H9 (cell line): ENCODE measurements around the gene DTD1. TPM values are rescaled to one million over a fixed set of nuclear protein-coding genes. Genes with fewer than 3 reads are reported as not detected.

ENCODE experiments used
- DNase-seq: peaks from one replicate; pipeline ENCODE4 v3.0.0-alpha.2; 2017
- H2AFZ ChIP-seq: one replicate; pipeline ENCODE4 v1.6.1; 2013; ENCODE audit warnings: mild to moderate bottlenecking, low read length, control low read depth, moderate library complexity
- H2AK5ac ChIP-seq: 2 replicates; pipeline ENCODE4 v1.6.1; 2013; ENCODE audit warnings: low read length, control low read depth, mixed read lengths; ENCODE audit not compliant: insufficient read length
- H2BK120ac ChIP-seq: one replicate; pipeline ENCODE4 v1.6.1; 2013; ENCODE audit warnings: low read depth, mild to moderate bottlenecking, low read length, control low read depth, inconsistent platforms; ENCODE audit not compliant: poor library complexity, severe bottlenecking
- H2BK12ac ChIP-seq: 2 replicates; pipeline ENCODE4 v1.6.1; 2013; ENCODE audit warnings: low read length, control low read depth, mixed read lengths, low read depth; ENCODE audit not compliant: insufficient read length
- H2BK15ac ChIP-seq: 2 replicates; pipeline ENCODE4 v1.6.1; 2013; ENCODE audit warnings: low read depth, low read length, control low read depth
- H2BK20ac ChIP-seq: one replicate; pipeline ENCODE4 v1.6.1; 2013; ENCODE audit warnings: low read depth, mild to moderate bottlenecking, low read length, control low read depth, inconsistent platforms; ENCODE audit not compliant: poor library complexity, severe bottlenecking
- H2BK5ac ChIP-seq: 2 replicates; pipeline ENCODE4 v1.6.1; 2013; ENCODE audit warnings: low read length, control low read depth, mixed read lengths; ENCODE audit not compliant: insufficient read length
- H3K14ac ChIP-seq: 2 replicates; pipeline ENCODE4 v1.6.1; 2013; ENCODE audit warnings: low read length, control low read depth; ENCODE audit not compliant: insufficient read depth
- H3K18ac ChIP-seq: 2 replicates; pipeline ENCODE4 v1.6.1; 2013; ENCODE audit warnings: low read depth, mild to moderate bottlenecking, mixed read lengths, low read length, control low read depth; ENCODE audit not compliant: insufficient read length
- H3K23ac ChIP-seq: 2 replicates; pipeline ENCODE4 v1.6.1; 2013; ENCODE audit warnings: low read length, control low read depth, mixed read lengths, low read depth; ENCODE audit not compliant: insufficient read length
- H3K23me2 ChIP-seq: 2 replicates; pipeline ENCODE4 v1.6.1; 2013; ENCODE audit warnings: low read depth, mild to moderate bottlenecking, mixed read lengths, low read length, control low read depth; ENCODE audit not compliant: insufficient read length, poor library complexity, severe bottlenecking
- H3K27ac ChIP-seq: 2 replicates; pipeline ENCODE4 v1.5.1; 2013; ENCODE audit warnings: low read length, control low read depth, mixed read lengths, low read depth; ENCODE audit not compliant: insufficient read length
- H3K27me3 ChIP-seq: 2 replicates; pipeline ENCODE4 v1.6.1; 2013; ENCODE audit warnings: low read length, control low read depth, inconsistent platforms; ENCODE audit not compliant: insufficient read depth
- H3K4ac ChIP-seq: 2 replicates; pipeline ENCODE4 v1.6.1; 2013; ENCODE audit warnings: low read depth, mild to moderate bottlenecking, control low read depth, inconsistent platforms, low read length, moderate library complexity
- H3K4me1 ChIP-seq: 2 replicates; pipeline ENCODE4 v1.6.1; 2013; ENCODE audit warnings: low read length, control low read depth, inconsistent platforms; ENCODE audit not compliant: insufficient read depth
- H3K4me2 ChIP-seq: 2 replicates; pipeline ENCODE4 v1.6.1; 2013; ENCODE audit warnings: low read length, control low read depth, mixed read lengths; ENCODE audit not compliant: insufficient read length, insufficient read depth
- H3K56ac ChIP-seq: 2 replicates; pipeline ENCODE4 v1.6.1; 2013; ENCODE audit warnings: low read depth, mild to moderate bottlenecking, mixed read lengths, low read length, control low read depth; ENCODE audit not compliant: insufficient read length
- H3K79me1 ChIP-seq: 2 replicates; pipeline ENCODE4 v1.6.1; 2013; ENCODE audit warnings: low read depth, mild to moderate bottlenecking, moderate library complexity, low read length, control low read depth, inconsistent platforms; ENCODE audit not compliant: insufficient read depth, poor library complexity, severe bottlenecking
- H3K79me2 ChIP-seq: 2 replicates; pipeline ENCODE4 v1.6.1; 2013; ENCODE audit warnings: low read length, control low read depth, inconsistent platforms; ENCODE audit not compliant: insufficient read depth
- H3K9ac ChIP-seq: 2 replicates; pipeline ENCODE4 v1.6.1; 2013; ENCODE audit warnings: low read length, control low read depth, mixed read lengths; ENCODE audit not compliant: insufficient read length; ENCODE audit errors: extremely low read depth
- H3K9me3 ChIP-seq: one replicate; pipeline ENCODE4 v1.6.1; 2013; ENCODE audit warnings: low read depth, low read length, inconsistent platforms; ENCODE audit not compliant: control insufficient read depth
- H3T11ph ChIP-seq: one replicate; pipeline ENCODE4 v1.6.1; 2013; ENCODE audit warnings: mild to moderate bottlenecking, low read length, control low read depth, inconsistent platforms
- H4K20me1 ChIP-seq: one replicate; pipeline ENCODE4 v1.6.1; 2013; ENCODE audit not compliant: control insufficient read depth, insufficient read length, insufficient read depth
- H4K5ac ChIP-seq: 2 replicates; pipeline ENCODE4 v1.6.1; 2013; ENCODE audit warnings: low read depth, mild to moderate bottlenecking, mixed read lengths, low read length, control low read depth; ENCODE audit not compliant: insufficient read length
- H4K8ac ChIP-seq: replicated peaks from 2 replicates; pipeline ENCODE4 v1.6.1; 2013; ENCODE audit warnings: low read length, control low read depth, mixed read lengths, low read depth; ENCODE audit not compliant: insufficient read length
- H4K91ac ChIP-seq: 2 replicates; pipeline ENCODE4 v1.6.1; 2013; ENCODE audit warnings: low read depth, mild to moderate bottlenecking, moderate library complexity, mixed read lengths, low read length, control low read depth; ENCODE audit not compliant: insufficient read length
- H3K27ac Mint-ChIP-seq, 3 experiments: 2 replicates in 2 of 3; 3 replicates in 1 of 3; pipeline ENCODE4 v1.8.0; 2020 to 2021; ENCODE audit warnings: mixed read lengths in 3 of 3, mild to moderate bottlenecking in 1 of 3, moderate library complexity in 1 of 3
- H3K27me3 Mint-ChIP-seq: 2 replicates; pipeline ENCODE4 v1.8.0; 2021; ENCODE audit warnings: low read depth, mild to moderate bottlenecking, moderate library complexity, mixed read lengths
- H3K36me3 Mint-ChIP-seq, 3 experiments: 2 replicates in 2 of 3; 3 replicates in 1 of 3; pipeline ENCODE4 v1.8.0; 2020 to 2021; ENCODE audit warnings: low read depth in 3 of 3, mixed read lengths in 3 of 3; ENCODE audit not compliant: insufficient read depth in 1 of 3
- H3K4me1 Mint-ChIP-seq, 2 experiments: 2 replicates each; pipeline ENCODE4 v1.8.0; 2020; ENCODE audit warnings: mixed read lengths in 2 of 2
- H3K4me3 Mint-ChIP-seq, 2 experiments: 2 replicates in 1 of 2; 3 replicates in 1 of 2; pipeline ENCODE4 v1.8.0; 2020 to 2021; ENCODE audit warnings: mild to moderate bottlenecking in 2 of 2, mixed read lengths in 2 of 2, moderate library complexity in 1 of 2
- H3K9me3 Mint-ChIP-seq, 2 experiments: 2 replicates in 1 of 2; 3 replicates in 1 of 2; pipeline ENCODE4 v1.8.0; 2020; ENCODE audit warnings: mild to moderate bottlenecking in 2 of 2, mixed read lengths in 2 of 2, moderate library complexity in 1 of 2
- CTCF ChIP-seq: fragments of 200-600 bp; sonication (generic); conservative IDR thresholded peaks from 3 replicates; pipeline ENCODE4 v1.8.0; 2021; ENCODE audit warnings: antibody characterized with exemption, mild to moderate bottlenecking
- WGBS: extraction: QIAGEN DNeasy Blood & Tissue Kit; methylation state at CpG from one replicate; pipeline ENCODE4 v1.1.7; 2013; ENCODE audit warnings: missing lambda C conversion rate, low lambda C conversion rate, mixed read lengths; ENCODE audit not compliant: insufficient read length; ENCODE audit errors: extremely low coverage; 5-methylcytosine and 5-hydroxymethylcytosine counted together
- long read RNA-seq: library from polyadenylated mRNA; unstranded; transcript quantifications from one replicate; pipeline ENCODE4 v2.0.0, GENCODE V29; 2020
- total RNA-seq: library from RNA; stranded (reverse); gene quantifications from 2 replicates; pipeline ENCODE4 v1.2.1, GENCODE V29; 2021

The DTD1 gene, protein sequence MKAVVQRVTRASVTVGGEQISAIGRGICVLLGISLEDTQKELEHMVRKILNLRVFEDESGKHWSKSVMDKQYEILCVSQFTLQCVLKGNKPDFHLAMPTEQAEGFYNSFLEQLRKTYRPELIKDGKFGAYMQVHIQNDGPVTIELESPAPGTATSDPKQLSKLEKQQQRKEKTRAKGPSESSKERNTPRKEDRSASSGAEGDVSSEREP
- total RNA-seq: 59.5 and 62.0 TPM in 2 replicates
- long read RNA-seq, transcript DTD1-201 (6 exons, 1,387 nt): major isoform, 275 of 281 reads
- long read RNA-seq, partial matches to known transcripts: 0 of 281 reads
- long read RNA-seq, other reads (novel, unspliced or antisense): 6 of 281 reads

GRCh38 chr20:18587665-18588573 lies at the start of gene DTD1:
TSS of gene DTD1 (plus strand) at chr20:18588054. CDS start at chr20:18588073, 19 bp downstream.
- H4K20me1 ChIP-seq: no peaks in the 10 kb centered on the region
- H3T11ph ChIP-seq: no peak within 1 kb of the TSS
- no peak within 1 kb of the TSS for H3K4ac ChIP-seq
- no peak within 1 kb of the TSS for H2BK15ac ChIP-seq
- Mint-ChIP-seq H3K27me3 (no peaks in the 10 kb centered on the region), H3K27ac (peak within 1 kb of the TSS; percentile 78 to 97 (median 88); a peak in 6 of 7 replicates), H3K9me3 (peaks cover 3 to 4% of the 10 kb centered on the region in 2 experiments; a peak in 4 of 5 replicates), H3K36me3 (peaks cover 0 to 4% (median 2%) of the 10 kb centered on the region in 3 experiments; a peak in 2 of 7 replicates), H3K4me3 (peak within 1 kb of the TSS; percentile 82 to 90), H3K4me1 (peaks cover 38 to 44% of the 10 kb centered on the region in 2 experiments)
- no peaks in the 10 kb centered on the region for H3K9me3 ChIP-seq
- WGBS: no CpG with 5 or more reads among the region's 88 CpGs
- no peak within 1 kb of the TSS for H3K27ac ChIP-seq
- no peak within 1 kb of the TSS for H2BK120ac ChIP-seq
- no peaks in the 10 kb centered on the region for H3K27me3 ChIP-seq
- H2BK12ac ChIP-seq: no peak within 1 kb of the TSS
- H3K23me2 ChIP-seq: peaks cover 4% of the 10 kb centered on the region
- H3K14ac ChIP-seq: peak within 1 kb of the TSS; percentile 77; the same call in 1 of the 2 replicates
- H3K9ac ChIP-seq: peak within 1 kb of the TSS; percentile 41
- DNase-seq: peak; percentile 92
- peak; percentile 89 for TF ChIP-seq CTCF
- H3K4me1 ChIP-seq: no peaks in the 10 kb centered on the region; the same call in 1 of the 2 replicates
- H3K79me1 ChIP-seq: no peaks in the 10 kb centered on the region
- peak within 1 kb of the TSS; percentile 83 for H3K4me2 ChIP-seq
- no peak within 1 kb of the TSS for H2BK20ac ChIP-seq
- no peak within 1 kb of the TSS for H3K56ac ChIP-seq
- H3K18ac ChIP-seq: peak within 1 kb of the TSS; percentile 32
- H3K79me2 ChIP-seq: peaks cover 3% of the 10 kb centered on the region; the same call in 1 of the 2 replicates
- H3K23ac ChIP-seq: no peak within 1 kb of the TSS
- H4K91ac ChIP-seq: no peak within 1 kb of the TSS
- H4K8ac ChIP-seq: no peak within 1 kb of the TSS
- no peak within 1 kb of the TSS for H4K5ac ChIP-seq
- no peak within 1 kb of the TSS for H2AK5ac ChIP-seq
- peak within 1 kb of the TSS; percentile 37 for H2AFZ ChIP-seq
- no peak within 1 kb of the TSS for H2BK5ac ChIP-seq
